HepG2 (cell line): ENCODE data around the gene TMEM114. TPM values are rescaled to one million over a fixed set of nuclear protein-coding genes. Genes with fewer than 3 reads are reported as not detected.

Source experiments
- ATAC-seq: fragments of 200-7000 bp; cut with Tn5 transposase; 3 replicates; pipeline ENCODE4 v1.9.1; 2020; ENCODE audit warnings: mild to moderate bottlenecking, moderate library complexity
- BruUV-seq: library from RNA; stranded (reverse); fragments of 400-500 nt; replicated peaks from 2 replicates; lab custom pipeline; 2021; lab: Mats Ljungman, UMichigan
- CTCF ChIA-PET: fragments of 300-600 bp; formaldehyde crosslinking; extraction: SDS; loops from one replicate; lab custom pipeline; 2021; ENCODE audit warnings: low total read pairs, inconsistent platforms, low intra/inter-chr PET ratio; lab: Yijun Ruan, JAX
- POLR2A ChIA-PET: fragments of 350-600 bp; sonication (Branson Sonifier 250); formaldehyde crosslinking; loops from one replicate; lab custom pipeline; 2020; ENCODE audit warnings: antibody characterized with exemption, inconsistent platforms; lab: Yijun Ruan, JAX
- DNase-seq: peaks from one replicate; pipeline ENCODE4 v3.0.0-alpha.2; 2015; ENCODE audit warnings: low spot score
- FAIRE-seq: peaks from 3 replicates; lab custom pipeline; 2011; peaks lifted over from hg19 to GRCh38; lab: Jason Lieb, UNC
- H2AFZ ChIP-seq: one replicate; pipeline ENCODE4 v1.6.1; 2011; ENCODE audit warnings: low read length, inconsistent platforms
- H3K27ac ChIP-seq: fragments of 300-600 bp; 3 replicates; pipeline ENCODE4 v1.8.0; 2011; ENCODE audit warnings: mixed run types, mild to moderate bottlenecking, mixed read lengths, low read length, inconsistent platforms; ENCODE audit not compliant: insufficient read depth; ENCODE audit errors: extremely low read length
- H3K27me3 ChIP-seq, 2 experiments: fragments of 200-600 bp in 1 of 2; 2 replicates in 1 of 2; 3 replicates in 1 of 2; pipeline versions ENCODE4 v1.6.0 to v1.8.0; 2011; ENCODE audit warnings: low read length in 2 of 2, mild to moderate bottlenecking in 2 of 2, moderate library complexity in 2 of 2, inconsistent platforms in 1 of 2; ENCODE audit not compliant: insufficient read depth in 2 of 2, control insufficient read depth in 1 of 2
- H3K36me3 ChIP-seq, 2 experiments: fragments of 200-600 bp in 1 of 2; replicated peaks in 1 of 2; 2 replicates in 1 of 2; 3 replicates in 1 of 2; pipeline versions ENCODE4 v1.5.1 to v1.8.0; 2011; ENCODE audit warnings: low read length in 2 of 2, inconsistent platforms in 1 of 2; ENCODE audit not compliant: insufficient read depth in 2 of 2, control insufficient read depth in 1 of 2
- H3K4me1 ChIP-seq: 2 replicates; pipeline ENCODE4 v1.5.1; 2012; ENCODE audit warnings: low read length, inconsistent platforms; ENCODE audit not compliant: insufficient read depth
- H3K4me2 ChIP-seq: 2 replicates; pipeline ENCODE4 v1.6.0; 2011; ENCODE audit warnings: low read depth, low read length, inconsistent platforms
- H3K4me3 ChIP-seq, 3 experiments: fragments of 200-600 bp in 1 of 3; sonication (generic), shearing (Covaris generic) in 1 of 3; replicated peaks in 1 of 3; 2 replicates each; pipeline ENCODE4 v1.5.1; 2011 to 2016; ENCODE audit warnings: low read length in 3 of 3, inconsistent platforms in 2 of 3, low read depth in 2 of 3, mild to moderate bottlenecking in 2 of 3, control low read depth in 1 of 3, mixed read lengths in 1 of 3; ENCODE audit not compliant: insufficient read depth in 1 of 3
- H3K79me2 ChIP-seq: one replicate; pipeline ENCODE4 v1.6.1; 2011; ENCODE audit warnings: low read length, inconsistent platforms; ENCODE audit not compliant: insufficient read depth
- H3K9ac ChIP-seq: 2 replicates; pipeline ENCODE4 v1.6.0; 2011; ENCODE audit warnings: mild to moderate bottlenecking, low read depth, low read length, inconsistent platforms; ENCODE audit not compliant: insufficient read depth
- H3K9me3 ChIP-seq: 2 replicates; pipeline ENCODE4 v1.5.1; 2012; ENCODE audit warnings: mild to moderate bottlenecking, low read length
- H4K20me1 ChIP-seq: 2 replicates; pipeline ENCODE4 v1.6.0; 2011; ENCODE audit warnings: inconsistent platforms, mild to moderate bottlenecking, low read length, moderate library complexity; ENCODE audit not compliant: insufficient read depth
- BATF2 ChIP-seq: sonication (generic); formaldehyde crosslinking; IDR thresholded peaks from 2 replicates; pipeline ENCODE4 v1.8.0; 2022; ENCODE audit warnings: mild to moderate bottlenecking, missing genetic modification reagents, moderate library complexity
- BRD4 ChIP-seq: sonication (generic); formaldehyde crosslinking; IDR thresholded peaks from 2 replicates; pipeline ENCODE4 v1.4.0; 2020; ENCODE audit warnings: missing genetic modification reagents
- DBP ChIP-seq: sonication (generic); formaldehyde crosslinking; IDR thresholded peaks from 2 replicates; pipeline ENCODE4 v1.4.0; 2020; ENCODE audit warnings: missing genetic modification reagents; ENCODE audit errors: not compliant biosample characterization
- ELK4 ChIP-seq: sonication (generic); formaldehyde crosslinking; IDR thresholded peaks from 2 replicates; pipeline ENCODE4 v1.9.0; 2021; ENCODE audit warnings: missing genetic modification reagents, borderline replicate concordance
- FOXO4 ChIP-seq: sonication (generic); formaldehyde crosslinking; conservative IDR thresholded peaks from 2 replicates; pipeline ENCODE4 v1.8.1; 2023; ENCODE audit warnings: missing genetic modification reagents
- HNRNPH1 ChIP-seq: fragments of 200-400 bp; formaldehyde crosslinking; optimal IDR thresholded peaks from 2 replicates; pipeline ENCODE3; 2017; ENCODE audit warnings: mild to moderate bottlenecking, low read depth, low read length
- ISX ChIP-seq: sonication (generic); formaldehyde crosslinking; conservative IDR thresholded peaks from 2 replicates; pipeline ENCODE4 v1.5.0; 2020; ENCODE audit warnings: missing genetic modification reagents
- MXD4 ChIP-seq: IDR thresholded peaks from 2 replicates; pipeline ENCODE4 v1.6.1; 2016; ENCODE audit warnings: mild to moderate bottlenecking, missing biosample characterization, missing genetic modification reagents
- NCOA5 ChIP-seq: sonication (generic); formaldehyde crosslinking; IDR thresholded peaks from 2 replicates; pipeline ENCODE4 v1.4.0; 2020; ENCODE audit warnings: missing genetic modification reagents
- RFX3 ChIP-seq: IDR thresholded peaks from 2 replicates; pipeline ENCODE4 v1.6.1; 2016; ENCODE audit warnings: missing biosample characterization, missing genetic modification reagents
- RXRA ChIP-seq: sonication (generic); formaldehyde crosslinking; IDR thresholded peaks from 2 replicates; pipeline ENCODE4 v1.5.1; 2020; ENCODE audit warnings: missing genetic modification reagents
- ZNF138 ChIP-seq: sonication (generic); formaldehyde crosslinking; IDR thresholded peaks from 2 replicates; pipeline ENCODE4 v1.5.0; 2020; ENCODE audit warnings: mild to moderate bottlenecking, low read depth, missing genetic modification reagents
- ZNF235 ChIP-seq: sonication (generic); formaldehyde crosslinking; IDR thresholded peaks from 2 replicates; pipeline ENCODE4 v1.8.1; 2023; ENCODE audit warnings: mild to moderate bottlenecking, missing genetic modification reagents, borderline replicate concordance
- ZNF260 ChIP-seq: sonication (generic); formaldehyde crosslinking; IDR thresholded peaks from 2 replicates; pipeline ENCODE4 v1.4.0; 2020; ENCODE audit warnings: missing genetic modification reagents, low read depth, mild to moderate bottlenecking, borderline replicate concordance
- ZNF546 ChIP-seq: sonication (generic); formaldehyde crosslinking; conservative IDR thresholded peaks from 2 replicates; pipeline ENCODE4 v1.8.1; 2023; ENCODE audit warnings: mild to moderate bottlenecking, missing genetic modification reagents
- ZNF749 ChIP-seq: sonication (generic); formaldehyde crosslinking; IDR thresholded peaks from 2 replicates; pipeline ENCODE4 v1.8.0; 2022; ENCODE audit warnings: mild to moderate bottlenecking, missing genetic modification reagents, moderate library complexity, borderline replicate concordance
- WGBS: methylation state at CpG from one replicate; pipeline ENCODE4 v1.1.6; 2017; ENCODE audit warnings: low lambda C conversion rate; 5-methylcytosine and 5-hydroxymethylcytosine counted together
- in situ Hi-C: cut with HindIII; loops from 2 replicates; pipeline ENCODE4 v1.10.0; 2017; ENCODE audit warnings: low pct_unique_long_range_greater_than_20kb; ENCODE audit not compliant: extremely low pct_ligation_motif_present
- intact Hi-C: fragments of 100-400 bp; cut with micrococcal nuclease; formaldehyde crosslinking; loops from one replicate; pipeline ENCODE4 v1.10.0; 2022; ENCODE audit not compliant: unreplicated experiment
- polyA plus RNA-seq, 8 experiments: library from polyadenylated mRNA; depleted of rRNA in 3 of 8; stranded (reverse) in 7 of 8; unstranded in 1 of 8; fragments of >200 nt; fragmentation: Illumina TruSeq in 4 of 8; extraction: Trizol in 4 of 8; gene quantifications; 2 replicates each; pipeline versions ENCODE4 v1.2.1 to v1.2.3, GENCODE V29; 2011 to 2016; ENCODE audit warnings: low read depth in 4 of 8, missing spikeins in 1 of 8, mixed read lengths in 1 of 8; ENCODE audit not compliant: insufficient read depth in 1 of 8
- total RNA-seq, 5 experiments: library from RNA; depleted of rRNA; stranded (reverse); fragments of >200 nt; fragmentation: Illumina TruSeq; extraction: Trizol; gene quantifications; 2 replicates each; pipeline ENCODE4 v1.2.3, GENCODE V29; 2016; ENCODE audit warnings: low read depth in 1 of 5

The TMEM114 gene
- total and polyA plus RNA-seq, 2 of the 13 experiments (the other 11 are each of a cell fraction or from before 2014, with no cell fraction given): not detected

GRCh38 chr16:8544406-8544805 lies 45.9 kb downstream of the TMEM114 start:
- Histone ChIP-seq H3K4me2 (no peak overlapping the region), H3K36me3 (no peaks in the 10 kb centered on the region), H3K27ac (no peak overlapping the region), H3K27me3 (peaks cover under 1 to 22% of the 10 kb centered on the region in 2 experiments; a peak in 3 of 5 replicates), H3K79me2 (no peaks in the 10 kb centered on the region), H3K4me3 (no peak overlapping the region), H2AFZ (no peak overlapping the region), H4K20me1 (no peaks in the 10 kb centered on the region), H3K9me3 (no peaks in the 10 kb centered on the region), H3K9ac (no peak overlapping the region), H3K4me1 (peaks cover 75% of the 10 kb centered on the region)
- no TSS peak for BruUV-seq
- ATAC-seq: no peak
- intact Hi-C loops (no loop called here), in situ Hi-C loops (no loop called here)
- FAIRE-seq: no peak
- WGBS: 39% methylated on average over 5 of the region's 5 CpGs
- ChIA-PET CTCF (no interaction called here), POLR2A (no interaction called here)
- DNase-seq: no peak
- no peak for TF ChIP-seq ELK4
- no peak for TF ChIP-seq MXD4 (CRISPR knock-in tag)
- TF ChIP-seq DBP: no peak
- TF ChIP-seq RFX3: no peak
- no peak for TF ChIP-seq ZNF749 (CRISPR knock-in tag)
- TF ChIP-seq NCOA5: no peak
- TF ChIP-seq BRD4 (CRISPR knock-in tag): no peak
- TF ChIP-seq ISX (CRISPR knock-in tag): no peak
- TF ChIP-seq ZNF546 (CRISPR knock-in tag): no peak
- TF ChIP-seq HNRNPH1: no peak
- no peak for TF ChIP-seq FOXO4
- TF ChIP-seq ZNF138: no peak
- no peak for TF ChIP-seq ZNF260 (CRISPR knock-in tag)
- no peak for TF ChIP-seq BATF2
- no peak for TF ChIP-seq RXRA (CRISPR knock-in tag)
- TF ChIP-seq ZNF235: no peak
